GM12878 (cell line): Measurements from ENCODE around the gene DHX30. TPM values are rescaled to one million over a fixed set of nuclear protein-coding genes. Genes with fewer than 3 reads are reported as not detected.
A peak's percentile ranks its signal among the peaks of the same experiment; 100 is the strongest.

Source experiments
- ATAC-seq: fragments of 200-7000 bp; cut with Tn5 transposase; 3 replicates; pipeline ENCODE4 v1.9.1; 2020; ENCODE audit warnings: mild to moderate bottlenecking, moderate library complexity
- BruUV-seq: library from RNA; stranded (reverse); fragments of 400-500 nt; replicated peaks from 2 replicates; lab custom pipeline; 2021; lab: Mats Ljungman, UMichigan
- CTCF ChIA-PET: fragments of 300-600 bp; sonication (Branson Sonifier 250); formaldehyde crosslinking; extraction: SDS; loops from one replicate; lab custom pipeline; 2021; ENCODE audit warnings: inconsistent platforms; lab: Yijun Ruan, JAX
- POLR2A ChIA-PET: fragments of 350-600 bp; formaldehyde crosslinking; extraction: SDS; loops from one replicate; lab custom pipeline; 2021; ENCODE audit warnings: inconsistent platforms; lab: Charles Lee
- RAD21 ChIA-PET: fragments of 300-600 bp; sonication (Branson Sonifier 250); formaldehyde crosslinking; loops from one replicate; lab custom pipeline; 2023; ENCODE audit warnings: antibody characterized with exemption; ENCODE audit not compliant: unreplicated experiment; lab: Charles Lee
- SMC1A ChIA-PET: fragments of 300-600 bp; sonication (Branson Sonifier 250); formaldehyde crosslinking; loops from one replicate; lab custom pipeline; 2023; ENCODE audit not compliant: unreplicated experiment, uncharacterized antibody; lab: Charles Lee
- DNase-seq: peaks from one replicate; pipeline ENCODE4 v3.0.0-alpha.2; 2011; ENCODE audit warnings: low read depth, low spot score
- FAIRE-seq: peaks from 3 replicates; lab custom pipeline; 2011; peaks lifted over from hg19 to GRCh38; lab: Jason Lieb, UNC
- H2AFZ ChIP-seq: 2 replicates; pipeline ENCODE4 v1.6.0; 2011; ENCODE audit warnings: low read depth, low read length, control low read depth; ENCODE audit not compliant: control insufficient read depth
- H3K27ac ChIP-seq: 2 replicates; pipeline ENCODE4 v1.5.1; 2011; ENCODE audit warnings: control low read depth; ENCODE audit not compliant: control insufficient read depth, insufficient read depth
- H3K27me3 ChIP-seq, 2 experiments: replicated peaks in 1 of 2; 2 replicates each; pipeline versions ENCODE4 v1.6.0 to v1.6.1; 2011; ENCODE audit warnings: low read length in 1 of 2; ENCODE audit not compliant: control insufficient read depth in 2 of 2, insufficient read depth in 2 of 2
- H3K36me3 ChIP-seq, 2 experiments: 2 replicates each; pipeline ENCODE4 v1.5.1; 2011; ENCODE audit warnings: low read length in 1 of 2; ENCODE audit not compliant: control insufficient read depth in 2 of 2, insufficient read depth in 2 of 2
- H3K4me1 ChIP-seq: 2 replicates; pipeline ENCODE4 v1.6.1; 2011; ENCODE audit warnings: mild to moderate bottlenecking, low read length, moderate library complexity, mixed read lengths; ENCODE audit not compliant: control insufficient read depth, insufficient read depth
- H3K4me2 ChIP-seq: 2 replicates; pipeline ENCODE4 v1.6.0; 2011; ENCODE audit warnings: control low read depth; ENCODE audit not compliant: control insufficient read depth, insufficient read depth
- H3K4me3 ChIP-seq: fragments of 200-600 bp; sonication (generic); 2 replicates; pipeline ENCODE4 v1.5.1; 2016
- H3K79me2 ChIP-seq: 2 replicates; pipeline ENCODE4 v1.6.0; 2011; ENCODE audit warnings: low read length; ENCODE audit not compliant: control insufficient read depth, insufficient read depth
- H3K9ac ChIP-seq: 2 replicates; pipeline ENCODE4 v1.8.0; 2011; ENCODE audit warnings: low read length, control low read depth, mixed read lengths; ENCODE audit not compliant: control insufficient read depth, insufficient read depth
- H3K9me3 ChIP-seq: replicated peaks from 3 replicates; pipeline ENCODE4 v1.5.1; 2011; ENCODE audit warnings: mild to moderate bottlenecking, low read length; ENCODE audit not compliant: control insufficient read depth, insufficient read depth
- H4K20me1 ChIP-seq: 2 replicates; pipeline ENCODE4 v1.6.0; 2011; ENCODE audit not compliant: control insufficient read depth, insufficient read depth
- BCLAF1 ChIP-seq: fragments of 450-650 bp; IDR thresholded peaks from 2 replicates; pipeline ENCODE4 v1.6.1; 2017; ENCODE audit warnings: antibody characterized with exemption, mild to moderate bottlenecking, moderate library complexity
- CBFB ChIP-seq: IDR thresholded peaks from 2 replicates; pipeline ENCODE4 v1.6.1; 2016; ENCODE audit warnings: antibody characterized with exemption, low read depth
- CEBPB ChIP-seq, 2 experiments: fragments of 150-350 bp in 1 of 2; IDR thresholded peaks; 2 replicates each; pipeline ENCODE4 v1.6.1; 2012 to 2014; ENCODE audit warnings: low read depth in 2 of 2, low read length in 2 of 2, borderline replicate concordance in 1 of 2, inconsistent platforms in 1 of 2
- ESRRA ChIP-seq: IDR thresholded peaks from 2 replicates; pipeline ENCODE4 v1.6.1; 2012; ENCODE audit warnings: mild to moderate bottlenecking, low read length, improper control_type of control experiment
- IKZF2 ChIP-seq, 2 experiments: fragments of 450-650 bp; IDR thresholded peaks; 2 replicates each; pipeline ENCODE4 v1.6.1; 2017; ENCODE audit warnings: mild to moderate bottlenecking in 2 of 2, moderate library complexity in 2 of 2
- IRF3 ChIP-seq: fragments of 450-650 bp; IDR thresholded peaks from 2 replicates; pipeline ENCODE4 v1.6.1; 2014; ENCODE audit warnings: mild to moderate bottlenecking
- MAX ChIP-seq: IDR thresholded peaks from 2 replicates; pipeline ENCODE4 v1.6.1; 2012; ENCODE audit warnings: low read depth, low read length, improper control_type of control experiment
- MYC ChIP-seq: IDR thresholded peaks from 2 replicates; pipeline ENCODE4 v1.6.1; 2011; ENCODE audit warnings: mild to moderate bottlenecking, low read length, moderate library complexity, inconsistent platforms; ENCODE audit not compliant: insufficient read depth, insufficient replicate concordance, insufficient read length, severe bottlenecking
- NBN ChIP-seq: fragments of 450-650 bp; IDR thresholded peaks from 2 replicates; pipeline ENCODE4 v1.6.1; 2016
- NFIC ChIP-seq: IDR thresholded peaks from 2 replicates; pipeline ENCODE4 v1.6.1; 2012; ENCODE audit warnings: low read depth, mild to moderate bottlenecking, inconsistent platforms, low read length, moderate library complexity
- NR2C2 ChIP-seq: IDR thresholded peaks from 2 replicates; pipeline ENCODE4 v1.6.1; 2011; ENCODE audit warnings: borderline replicate concordance, low read depth; ENCODE audit not compliant: control insufficient read depth, insufficient read length
- PAX5 ChIP-seq: IDR thresholded peaks from 2 replicates; pipeline ENCODE4 v1.6.1; 2011; ENCODE audit warnings: low read depth, low read length, borderline replicate concordance
- PRDM15 ChIP-seq: fragments of 450-650 bp; formaldehyde crosslinking; IDR thresholded peaks from 2 replicates; pipeline ENCODE4 v1.4.0; 2020; ENCODE audit warnings: mild to moderate bottlenecking, moderate library complexity
- RUNX3 ChIP-seq: IDR thresholded peaks from 2 replicates; pipeline ENCODE4 v1.6.1; 2012; ENCODE audit warnings: low read length, inconsistent platforms
- SMAD1 ChIP-seq: fragments of 450-650 bp; IDR thresholded peaks from 2 replicates; pipeline ENCODE4 v1.6.1; 2018; ENCODE audit warnings: mild to moderate bottlenecking, low read depth; ENCODE audit not compliant: partially characterized antibody
- ZNF274 ChIP-seq: IDR thresholded peaks from one replicate; pipeline ENCODE4 v1.8.0; 2011; ENCODE audit not compliant: insufficient read length, insufficient read depth
- WGBS: methylation state at CpG from one replicate; pipeline ENCODE4 v1.1.6; 2016; ENCODE audit warnings: low lambda C conversion rate; ENCODE audit not compliant: insufficient replicate concordance, insufficient coverage; ENCODE audit errors: missing lambda C conversion rate; 5-methylcytosine and 5-hydroxymethylcytosine counted together
- in situ Hi-C: fragments of 300-500 bp; cut with MboI; formaldehyde crosslinking; loops from 9 replicates; pipeline ENCODE4 v1.14.3; 2018; ENCODE audit warnings: mixed read lengths
- intact Hi-C: fragments of 100-400 bp; cut with micrococcal nuclease; formaldehyde crosslinking; loops from one replicate; pipeline ENCODE4 v1.14.2; 2022; ENCODE audit not compliant: unreplicated experiment
- polyA plus RNA-seq, 11 experiments: library from polyadenylated mRNA; depleted of rRNA in 4 of 11; unstranded in 6 of 11; stranded (reverse) in 5 of 11; fragments of >200 nt; fragmentation: Nextera tagmentation in 4 of 11; fragmentation: Illumina TruSeq in 1 of 11; extraction: Ambion mirVana in 4 of 11; extraction: Trizol in 1 of 11; gene quantifications; 1 replicate in 1 of 11; 2 replicates in 10 of 11; pipeline versions ENCODE4 v1.2.1 to v1.2.3, GENCODE V29; 2011 to 2016; ENCODE audit warnings: inconsistent platforms in 2 of 11, missing spikeins in 2 of 11, low read depth in 1 of 11
- total RNA-seq, 4 experiments: library from RNA; depleted of rRNA in 3 of 4; stranded (reverse); fragments of >200 nt in 3 of 4; fragmentation: Illumina TruSeq in 1 of 4; extraction: Trizol in 1 of 4; gene quantifications; 2 replicates each; pipeline versions ENCODE4 v1.2.1 to v1.2.3, GENCODE V29; 2013 to 2021

DHX30 gene
- total and polyA plus RNA-seq, 10 of the 15 experiments (the other 5 are each of a cell fraction or from before 2014, with no cell fraction given), result 9.5 to 75.3 (median 47.8) TPM

GRCh38 chr3:47762233-47762632, 40.7 kb upstream of the DHX30 start:
- Histone ChIP-seq H3K4me1 (peaks cover 3% of the 10 kb centered on the region), H3K9ac (no peak overlapping the region), H4K20me1 (no peaks in the 10 kb centered on the region), H3K79me2 (peaks cover 34% of the 10 kb centered on the region), H3K4me2 (0 out of 2 replicates have a peak overlapping the region, but pooled peaks have one; percentile 38), H3K4me3 (no peak overlapping the region), H3K27me3 (no peaks in the 10 kb centered on the region), H3K36me3 (peaks cover 6 to 7% of the 10 kb centered on the region in 2 experiments; a peak in 3 of 4 replicates), H3K27ac (no peak overlapping the region), H3K9me3 (no peaks in the 10 kb centered on the region), H2AFZ (no peak overlapping the region)
- ChIA-PET CTCF (interaction anchor here (0.6 to 0.8 kb wide), 2 partner anchors 23 to 46 kb away, joined by 3 read pairs; no protein-coding TSS in a partner anchor), SMC1A (interaction anchor here (0.8 kb wide), 1 partner anchor 39 kb away, joined by 3 read pairs; no protein-coding TSS in a partner anchor), RAD21 (no interaction called here), POLR2A (interaction anchor here (0.7 kb wide), 1 partner anchor 9 kb away, joined by 3 read pairs; no protein-coding TSS in a partner anchor)
- BruUV-seq, result no TSS peak
- ATAC-seq (no peak), FAIRE-seq (no peak), DNase-seq (no peak)
- intact Hi-C loops (no loop called here), in situ Hi-C loops (no loop called here)
- WGBS, result 42% methylated on average over 4 of the region's 4 CpGs
- TF ChIP-seq PAX5 (no peak), IRF3 (no peak), MAX (no peak), IKZF2 (IDR thresholded peaks at IDR 0.05) (no peak), NR2C2 (no peak), MYC (no peak), CBFB (no peak), NFIC (no peak), ZNF274 (no peak), SMAD1 (no peak), BCLAF1 (no peak), PRDM15 (CRISPR knock-in tag) (no peak), CEBPB (IDR thresholded peaks at IDR 0.05; ENCODE audit: borderline replicate concordance in 1 of 2, low read depth in 2 of 2, low read length in 2 of 2) (no peak), RUNX3 (no peak), NBN (no peak), ESRRA (no peak)
